GM18517 (cell line): ENCODE data around the gene ZSCAN5A.
"Not testable (repeated sequence)": the region's sequence is repeated elsewhere in the genome, so short reads cannot be mapped to it uniquely, and the experiment has no call there.

Experiments
- ATAC-seq: cut with Tn5 transposase; IDR thresholded peaks from one replicate; pipeline ENCODE4 v1.9.1; 2021; ENCODE audit warnings: mild to moderate bottlenecking, moderate library complexity; ENCODE audit not compliant: unreplicated experiment

The ZSCAN5A gene

DNA sequence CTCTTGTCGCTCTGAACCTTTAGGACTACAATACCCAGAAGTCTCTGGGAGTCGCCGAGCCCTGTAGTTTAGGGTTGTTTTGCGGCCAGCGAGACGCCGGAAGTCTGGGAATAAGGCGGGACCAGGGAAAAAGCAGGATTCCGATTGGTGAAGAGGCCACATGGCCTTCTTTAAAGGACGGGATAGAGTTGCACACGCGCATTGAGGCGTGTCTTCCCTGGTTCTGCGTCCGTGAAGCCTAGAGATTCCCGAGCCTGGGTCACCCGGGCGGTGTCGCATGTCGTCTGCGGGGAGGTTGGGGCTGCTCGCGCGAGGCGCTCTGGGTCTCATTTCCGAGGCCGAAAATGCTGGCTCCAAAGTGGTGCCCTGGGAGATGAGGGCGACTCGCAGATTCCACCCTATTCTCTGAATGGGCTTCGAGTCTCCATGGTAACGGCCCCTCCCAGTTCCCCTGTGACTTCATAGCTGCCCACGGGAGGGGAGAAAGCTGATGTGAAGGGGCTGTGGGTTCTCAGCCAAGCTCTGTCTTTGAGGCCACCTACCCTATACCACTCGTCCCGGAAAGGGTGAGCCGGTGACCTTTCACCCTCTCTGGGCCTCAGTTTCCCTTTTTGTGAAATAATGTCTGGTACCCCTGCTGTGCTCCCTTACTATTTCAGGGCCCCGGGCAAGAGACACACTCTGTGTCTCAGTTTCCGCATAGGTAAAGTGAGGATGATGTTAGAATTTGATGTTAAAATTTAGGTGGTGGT lies 614 bp upstream of the ZSCAN5A start:
- peak; percentile 78 for ATAC-seq

DNA sequence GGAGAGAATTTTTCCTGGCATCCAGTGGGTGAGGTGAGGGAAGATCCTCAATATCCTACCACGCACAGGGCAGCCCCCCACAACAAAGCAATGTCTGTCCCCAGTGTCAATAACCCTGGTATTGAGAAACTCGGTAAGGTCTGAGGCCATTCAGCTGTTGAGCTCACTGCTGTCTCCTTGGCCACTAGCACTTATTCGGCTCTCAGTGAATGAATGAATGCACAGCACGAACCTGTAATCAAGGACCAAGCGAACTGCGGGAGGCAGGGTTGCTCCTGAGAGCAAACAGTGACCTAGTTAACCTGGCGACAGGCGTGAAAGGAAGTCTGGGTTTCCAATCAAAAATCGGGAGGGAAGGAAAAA lies 640 bp downstream of the ZSCAN5A start:
- ATAC-seq, result peak; percentile 14

- ATAC-seq, result no peak
These were observed 1.6 kb downstream of the ZSCAN5A start for GRCh38 chr19:56312787-56313657.

- ATAC-seq, result no peak
These were observed 2.3 kb downstream of the ZSCAN5A start for GRCh38 chr19:56312342-56312741.

DNA sequence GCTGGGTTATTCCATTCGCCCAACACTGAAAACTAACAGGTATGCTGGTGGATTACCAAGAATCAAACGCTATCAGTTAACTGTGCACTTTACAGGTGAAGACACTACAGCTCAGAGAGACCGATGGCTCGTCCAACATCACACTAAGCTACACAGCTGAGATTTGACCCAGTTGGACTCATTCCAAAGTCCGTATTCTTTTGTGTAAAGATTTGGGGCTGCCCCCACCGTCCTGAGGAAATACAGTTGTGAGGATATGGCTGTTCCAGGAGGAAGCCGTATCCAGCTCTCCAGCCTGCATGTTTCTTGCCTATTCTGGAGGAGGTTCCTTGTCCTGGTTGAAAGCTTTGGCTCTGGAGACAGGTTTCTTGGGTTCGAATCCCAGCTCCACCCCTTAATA lies 4.2 kb downstream of the ZSCAN5A start:
- ATAC-seq, result no peak

DNA sequence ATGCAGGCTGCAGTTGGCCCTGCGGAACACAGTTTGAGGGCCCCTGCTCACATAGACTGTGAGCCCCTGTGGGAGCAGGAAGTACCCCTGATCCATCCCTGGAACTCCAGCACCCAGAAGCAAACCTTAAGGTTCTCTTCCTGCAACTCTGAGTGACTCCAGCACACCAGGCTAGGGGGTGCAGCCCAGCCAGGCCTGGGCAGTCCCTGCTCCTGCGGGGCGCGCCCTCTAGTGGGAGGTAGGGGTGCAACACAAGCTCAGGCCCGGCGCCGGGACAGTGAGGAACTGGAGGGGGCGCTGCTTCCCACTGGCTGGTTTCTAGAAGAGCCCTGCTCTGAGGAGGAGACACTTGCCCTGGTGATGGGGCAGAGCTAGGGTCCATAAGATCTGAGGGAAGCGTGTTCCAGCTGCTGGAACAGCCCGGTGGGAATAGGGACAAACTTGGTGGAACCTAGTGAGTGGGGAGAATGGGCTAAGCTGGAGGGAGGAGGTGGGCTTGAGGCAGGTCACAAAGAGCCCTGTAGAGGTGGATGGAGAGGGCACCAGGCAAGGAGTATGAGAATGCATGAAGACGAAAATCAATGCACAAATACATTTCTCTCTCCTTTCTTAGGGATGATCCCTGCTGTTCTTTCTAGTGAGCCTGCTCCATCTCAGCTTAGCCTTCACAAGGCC lies 5.0 kb downstream of the ZSCAN5A start:
- no peak for ATAC-seq

GRCh38 chr19:56308792-56309191 lies 5.8 kb downstream of the ZSCAN5A start:
- ATAC-seq, result no peak

GRCh38 chr19:56307062-56307461 lies 7.6 kb downstream of the ZSCAN5A start:
- ATAC-seq, result not testable (repeated sequence)

- ATAC-seq, result no peak
These were observed 8.6 kb downstream of the ZSCAN5A start for GRCh38 chr19:56306016-56306415.

- ATAC-seq, result no peak
These were observed 10.4 kb downstream of the ZSCAN5A start for GRCh38 chr19:56304243-56304642.

- ATAC-seq, result no peak
These were observed 12.6 kb downstream of the ZSCAN5A start for GRCh38 chr19:56301886-56302620.

GRCh38 chr19:56301155-56301554 lies 13.5 kb downstream of the ZSCAN5A start:
- no peak for ATAC-seq

DNA sequence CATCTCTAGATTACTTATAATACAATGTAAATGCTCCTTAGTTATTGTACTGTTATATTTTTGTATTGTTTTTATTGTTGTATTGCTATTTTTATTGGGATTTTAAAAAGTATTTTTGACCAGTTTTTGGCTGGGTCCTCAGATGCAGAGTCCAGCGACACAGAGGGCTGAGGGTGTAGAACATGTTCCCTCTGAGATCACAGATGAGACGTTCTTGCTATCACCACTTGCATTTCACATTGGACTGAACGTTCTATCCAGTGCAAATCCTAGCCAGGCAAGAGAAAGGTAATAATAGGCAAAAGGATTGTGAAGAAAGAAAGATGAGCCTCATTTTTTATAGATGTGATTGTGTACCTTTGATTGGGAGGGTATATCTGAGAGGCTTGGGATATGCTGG lies 15.0 kb downstream of the ZSCAN5A start:
- ATAC-seq, result no peak

DNA sequence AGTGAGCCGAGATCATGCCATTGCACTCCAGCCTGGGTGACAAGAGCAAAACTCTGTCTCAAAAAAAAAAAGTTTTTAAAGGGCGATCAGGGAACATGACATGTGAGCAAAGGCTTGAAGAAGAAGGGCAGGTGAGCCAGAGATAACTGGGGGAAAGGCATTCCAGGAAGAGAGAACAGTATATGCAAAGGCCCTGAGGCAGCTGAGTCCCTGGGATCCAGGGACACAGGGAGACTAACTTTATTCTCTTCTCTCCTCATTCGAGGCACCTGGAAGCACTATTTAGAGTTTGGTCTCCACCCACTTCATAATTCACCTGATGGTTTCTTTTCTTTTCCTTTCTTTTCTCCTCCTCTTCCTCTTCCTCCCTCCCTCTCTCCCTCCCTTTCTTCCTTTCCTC lies 17.6 kb downstream of the ZSCAN5A start:
- no peak for ATAC-seq

GRCh38 chr19:56295531-56296455 lies 18.8 kb downstream of the ZSCAN5A start:
- ATAC-seq, result no peak

DNA sequence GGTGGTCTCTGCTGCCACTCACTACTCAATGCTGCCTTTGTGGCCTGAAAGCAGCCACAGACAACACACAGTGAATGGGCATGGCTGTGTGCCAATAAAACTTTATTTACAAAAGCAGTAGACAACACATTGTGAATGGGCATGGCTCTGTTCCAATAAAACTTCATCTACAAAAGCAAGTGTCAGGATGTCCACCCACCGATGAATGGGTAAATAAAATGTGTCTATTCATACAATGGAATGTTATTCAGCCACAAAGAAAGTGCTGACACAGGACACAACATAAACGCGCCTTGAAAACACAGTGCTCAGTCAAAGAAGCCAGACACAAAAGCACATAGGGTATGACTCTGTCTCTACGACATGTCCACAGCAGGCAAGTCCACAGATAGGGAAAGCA lies 20.1 kb downstream of the ZSCAN5A start:
- ATAC-seq, result no peak

DNA sequence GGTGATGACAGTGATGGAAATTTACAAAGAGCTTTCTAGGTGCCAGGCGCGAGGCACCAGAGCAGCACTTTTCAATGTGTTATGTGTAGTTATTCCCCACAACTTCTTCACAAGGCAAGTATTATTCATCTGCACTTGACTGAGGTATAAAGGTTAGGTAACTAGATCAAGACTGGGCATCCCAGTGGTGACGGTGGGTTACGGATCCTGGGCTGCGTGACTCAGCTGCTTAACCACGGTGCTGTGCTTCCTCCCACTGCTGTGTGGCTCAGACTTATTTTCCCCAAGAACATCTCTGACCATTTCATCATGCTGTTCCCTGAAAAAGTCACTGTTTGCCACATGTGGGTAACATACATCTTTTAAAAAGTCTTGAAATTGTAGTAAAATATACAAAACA lies 22.8 kb downstream of the ZSCAN5A start:
- ATAC-seq, result no peak

GRCh38 chr19:56290104-56290503 lies 24.5 kb downstream of the ZSCAN5A start:
- no peak for ATAC-seq

GRCh38 chr19:56284746-56285145 lies 29.9 kb downstream of the ZSCAN5A start:
- ATAC-seq, result no peak

GRCh38 chr19:56282809-56283208 lies 31.8 kb downstream of the ZSCAN5A start:
- no peak for ATAC-seq
